Neural cell (in vitro differentiated cells): Measurements from ENCODE around the gene RAP1GAP2. TPM values are rescaled to one million over a fixed set of nuclear protein-coding genes. Genes with fewer than 3 reads are reported as not detected.

Source experiments
- H2AFZ ChIP-seq: fragments of 200-600, 300-800 bp; sonication (generic), shearing (Covaris generic); 2 replicates; pipeline ENCODE4 v1.6.0; 2014; ENCODE audit warnings: low read depth, mild to moderate bottlenecking, antibody characterized with exemption, low read length, moderate library complexity
- H3F3A ChIP-seq: fragments of 200-600 bp; shearing (Covaris generic); 2 replicates; pipeline ENCODE4 v1.6.1; 2016; ENCODE audit warnings: mild to moderate bottlenecking, moderate library complexity, mixed read lengths, antibody characterized with exemption, low read length; ENCODE audit not compliant: insufficient read depth, poor library complexity, severe bottlenecking
- H3K27ac ChIP-seq: fragments of 200-600, 300-800 bp; sonication (generic), shearing (Covaris generic); 2 replicates; pipeline ENCODE4 v1.5.1; 2014; ENCODE audit warnings: mild to moderate bottlenecking, low read length, moderate library complexity
- H3K27me3 ChIP-seq: fragments of 300-800, 200-600 bp; sonication (generic), shearing (Covaris generic); 2 replicates; pipeline ENCODE4 v1.6.0; 2014; ENCODE audit warnings: mild to moderate bottlenecking, low read depth, low read length, moderate library complexity; ENCODE audit not compliant: insufficient read depth
- H3K36me3 ChIP-seq: fragments of 300-800, 200-600 bp; sonication (generic), shearing (Covaris generic); 2 replicates; pipeline ENCODE4 v1.5.1; 2014; ENCODE audit warnings: mild to moderate bottlenecking, antibody characterized with exemption, low read length, moderate library complexity; ENCODE audit not compliant: insufficient read depth
- H3K4me2 ChIP-seq: fragments of 300-800, 200-600 bp; sonication (generic), shearing (Covaris generic); 2 replicates; pipeline ENCODE4 v1.6.0; 2014; ENCODE audit warnings: mild to moderate bottlenecking, low read length
- H3K4me3 ChIP-seq: fragments of 300-800, 200-600 bp; sonication (generic), shearing (Covaris generic); 2 replicates; pipeline ENCODE4 v1.5.1; 2014; ENCODE audit warnings: mild to moderate bottlenecking, low read length, moderate library complexity
- H3K79me2 ChIP-seq: fragments of 200-600 bp; shearing (Covaris generic); replicated peaks from 2 replicates; pipeline ENCODE4 v1.6.0; 2014; ENCODE audit warnings: mild to moderate bottlenecking, low read length, moderate library complexity; ENCODE audit not compliant: insufficient read depth
- H3K9ac ChIP-seq: fragments of 300-800, 200-600 bp; sonication (generic), shearing (Covaris generic); 2 replicates; pipeline ENCODE4 v1.6.1; 2016; ENCODE audit warnings: mild to moderate bottlenecking, low read length, mixed read lengths
- H3K9me2 ChIP-seq: fragments of 200-600 bp; shearing (Covaris generic); 2 replicates; pipeline ENCODE4 v1.6.1; 2016; ENCODE audit warnings: mild to moderate bottlenecking, low read length, mixed read lengths; ENCODE audit not compliant: insufficient read depth
- H3K9me3 ChIP-seq: fragments of 200-600, 300-800 bp; sonication (generic), shearing (Covaris generic); 2 replicates; pipeline ENCODE4 v1.6.1; 2016; ENCODE audit warnings: mild to moderate bottlenecking, mixed run types, low read length, moderate library complexity, mixed read lengths
- H4K20me1 ChIP-seq: fragments of 200-600 bp; shearing (Covaris generic); 2 replicates; pipeline ENCODE4 v1.6.1; 2016; ENCODE audit warnings: mild to moderate bottlenecking, mixed run types; ENCODE audit not compliant: insufficient read depth
- EP300 ChIP-seq: fragments of 450-650 bp; conservative IDR thresholded peaks from 2 replicates; pipeline ENCODE4 v1.6.1; 2014; ENCODE audit warnings: antibody characterized with exemption, mild to moderate bottlenecking, moderate library complexity; ENCODE audit not compliant: poor library complexity, severe bottlenecking
- EZH2 ChIP-seq: fragments of 200-600, 300-800 bp; shearing (Covaris generic), sonication (generic); IDR thresholded peaks from 2 replicates; pipeline ENCODE4 v1.6.1; 2014; ENCODE audit warnings: antibody characterized with exemption, low read length, borderline replicate concordance, mild to moderate bottlenecking; ENCODE audit not compliant: insufficient read depth, poor library complexity, severe bottlenecking
- MXI1 ChIP-seq: fragments of 450-650 bp; conservative IDR thresholded peaks from 2 replicates; pipeline ENCODE4 v1.6.1; 2014; ENCODE audit warnings: antibody characterized with exemption, mild to moderate bottlenecking; ENCODE audit not compliant: poor library complexity, severe bottlenecking
- POLR2AphosphoS5 ChIP-seq: IDR thresholded peaks from 2 replicates; pipeline ENCODE4 v1.6.1; 2012
- RAD21 ChIP-seq: fragments of 450-650 bp; conservative IDR thresholded peaks from 2 replicates; pipeline ENCODE4 v1.6.1; 2014; ENCODE audit warnings: antibody characterized with exemption, mild to moderate bottlenecking, moderate library complexity
- SMC3 ChIP-seq: fragments of 450-650 bp; conservative IDR thresholded peaks from 2 replicates; pipeline ENCODE4 v1.6.1; 2014; ENCODE audit warnings: antibody characterized with exemption, mild to moderate bottlenecking, moderate library complexity; ENCODE audit not compliant: poor library complexity
- TAF1 ChIP-seq: IDR thresholded peaks from 2 replicates; pipeline ENCODE4 v1.6.1; 2012; ENCODE audit warnings: low read depth
- polyA plus RNA-seq: library from polyadenylated mRNA; depleted of rRNA; stranded (reverse); fragments of >200 nt; gene quantifications from 2 replicates; pipeline ENCODE4 v1.2.3, GENCODE V29; 2014
- TF ChIP-seq, protein P1 (sequence below): fragments of 450-650 bp; IDR thresholded peaks from 2 replicates; pipeline ENCODE4 v1.5.1; 2014; ENCODE audit warnings: antibody characterized with exemption, mild to moderate bottlenecking, moderate library complexity; ENCODE audit not compliant: poor library complexity, severe bottlenecking
- TF ChIP-seq, protein P2 (sequence below): IDR thresholded peaks from 2 replicates; pipeline ENCODE4 v1.6.1; 2012; ENCODE audit warnings: borderline replicate concordance

RAP1GAP2 gene
- polyA plus RNA-seq, 1 donor from 2014 or later: 14.8 TPM

DNA sequence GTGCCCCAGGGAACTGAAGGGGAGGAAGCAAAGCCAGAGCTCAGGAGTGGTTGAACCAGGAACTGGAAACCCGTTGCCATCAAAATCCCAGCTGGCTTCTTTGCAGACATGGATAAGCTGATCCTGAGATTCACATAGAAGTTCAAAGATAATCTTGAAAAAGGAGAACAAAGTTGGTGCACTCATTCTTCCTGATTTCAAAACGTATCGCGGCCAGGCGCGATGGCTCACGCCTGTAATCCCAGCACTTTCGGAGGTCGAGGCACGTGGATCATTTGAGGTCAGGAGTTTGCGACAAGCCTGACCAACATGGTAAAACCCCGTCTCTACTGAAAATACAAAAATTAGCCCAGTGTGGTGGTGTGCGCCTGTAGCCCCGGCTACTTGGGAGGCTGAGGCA, 7.1 kb downstream of the RAP1GAP2 start:
- H3K27ac ChIP-seq: no peak overlapping the region
- TF ChIP-seq POLR2AphosphoS5 (no peak), RAD21 (no peak), SMC3 (no peak), MXI1 (no peak), EP300 (no peak), TAF1 (no peak), EZH2 (no peak)
- TF ChIP-seq, protein P1, sequence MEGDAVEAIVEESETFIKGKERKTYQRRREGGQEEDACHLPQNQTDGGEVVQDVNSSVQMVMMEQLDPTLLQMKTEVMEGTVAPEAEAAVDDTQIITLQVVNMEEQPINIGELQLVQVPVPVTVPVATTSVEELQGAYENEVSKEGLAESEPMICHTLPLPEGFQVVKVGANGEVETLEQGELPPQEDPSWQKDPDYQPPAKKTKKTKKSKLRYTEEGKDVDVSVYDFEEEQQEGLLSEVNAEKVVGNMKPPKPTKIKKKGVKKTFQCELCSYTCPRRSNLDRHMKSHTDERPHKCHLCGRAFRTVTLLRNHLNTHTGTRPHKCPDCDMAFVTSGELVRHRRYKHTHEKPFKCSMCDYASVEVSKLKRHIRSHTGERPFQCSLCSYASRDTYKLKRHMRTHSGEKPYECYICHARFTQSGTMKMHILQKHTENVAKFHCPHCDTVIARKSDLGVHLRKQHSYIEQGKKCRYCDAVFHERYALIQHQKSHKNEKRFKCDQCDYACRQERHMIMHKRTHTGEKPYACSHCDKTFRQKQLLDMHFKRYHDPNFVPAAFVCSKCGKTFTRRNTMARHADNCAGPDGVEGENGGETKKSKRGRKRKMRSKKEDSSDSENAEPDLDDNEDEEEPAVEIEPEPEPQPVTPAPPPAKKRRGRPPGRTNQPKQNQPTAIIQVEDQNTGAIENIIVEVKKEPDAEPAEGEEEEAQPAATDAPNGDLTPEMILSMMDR: no peak
- TF ChIP-seq, protein P2, sequence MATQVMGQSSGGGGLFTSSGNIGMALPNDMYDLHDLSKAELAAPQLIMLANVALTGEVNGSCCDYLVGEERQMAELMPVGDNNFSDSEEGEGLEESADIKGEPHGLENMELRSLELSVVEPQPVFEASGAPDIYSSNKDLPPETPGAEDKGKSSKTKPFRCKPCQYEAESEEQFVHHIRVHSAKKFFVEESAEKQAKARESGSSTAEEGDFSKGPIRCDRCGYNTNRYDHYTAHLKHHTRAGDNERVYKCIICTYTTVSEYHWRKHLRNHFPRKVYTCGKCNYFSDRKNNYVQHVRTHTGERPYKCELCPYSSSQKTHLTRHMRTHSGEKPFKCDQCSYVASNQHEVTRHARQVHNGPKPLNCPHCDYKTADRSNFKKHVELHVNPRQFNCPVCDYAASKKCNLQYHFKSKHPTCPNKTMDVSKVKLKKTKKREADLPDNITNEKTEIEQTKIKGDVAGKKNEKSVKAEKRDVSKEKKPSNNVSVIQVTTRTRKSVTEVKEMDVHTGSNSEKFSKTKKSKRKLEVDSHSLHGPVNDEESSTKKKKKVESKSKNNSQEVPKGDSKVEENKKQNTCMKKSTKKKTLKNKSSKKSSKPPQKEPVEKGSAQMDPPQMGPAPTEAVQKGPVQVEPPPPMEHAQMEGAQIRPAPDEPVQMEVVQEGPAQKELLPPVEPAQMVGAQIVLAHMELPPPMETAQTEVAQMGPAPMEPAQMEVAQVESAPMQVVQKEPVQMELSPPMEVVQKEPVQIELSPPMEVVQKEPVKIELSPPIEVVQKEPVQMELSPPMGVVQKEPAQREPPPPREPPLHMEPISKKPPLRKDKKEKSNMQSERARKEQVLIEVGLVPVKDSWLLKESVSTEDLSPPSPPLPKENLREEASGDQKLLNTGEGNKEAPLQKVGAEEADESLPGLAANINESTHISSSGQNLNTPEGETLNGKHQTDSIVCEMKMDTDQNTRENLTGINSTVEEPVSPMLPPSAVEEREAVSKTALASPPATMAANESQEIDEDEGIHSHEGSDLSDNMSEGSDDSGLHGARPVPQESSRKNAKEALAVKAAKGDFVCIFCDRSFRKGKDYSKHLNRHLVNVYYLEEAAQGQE: no peak
- no peaks in the 10 kb centered on the region for H4K20me1 ChIP-seq
- H2AFZ ChIP-seq: no peak overlapping the region
- H3K4me2 ChIP-seq: no peak overlapping the region
- H3K4me3 ChIP-seq: no peak overlapping the region
- H3K9me2 ChIP-seq: no peaks in the 10 kb centered on the region
- H3K9me3 ChIP-seq: no peaks in the 10 kb centered on the region
- H3K27me3 ChIP-seq: no peaks in the 10 kb centered on the region
- no peaks in the 10 kb centered on the region for H3F3A ChIP-seq
- no peak overlapping the region for H3K9ac ChIP-seq
- no peaks in the 10 kb centered on the region for H3K36me3 ChIP-seq
- no peaks in the 10 kb centered on the region for H3K79me2 ChIP-seq

DNA sequence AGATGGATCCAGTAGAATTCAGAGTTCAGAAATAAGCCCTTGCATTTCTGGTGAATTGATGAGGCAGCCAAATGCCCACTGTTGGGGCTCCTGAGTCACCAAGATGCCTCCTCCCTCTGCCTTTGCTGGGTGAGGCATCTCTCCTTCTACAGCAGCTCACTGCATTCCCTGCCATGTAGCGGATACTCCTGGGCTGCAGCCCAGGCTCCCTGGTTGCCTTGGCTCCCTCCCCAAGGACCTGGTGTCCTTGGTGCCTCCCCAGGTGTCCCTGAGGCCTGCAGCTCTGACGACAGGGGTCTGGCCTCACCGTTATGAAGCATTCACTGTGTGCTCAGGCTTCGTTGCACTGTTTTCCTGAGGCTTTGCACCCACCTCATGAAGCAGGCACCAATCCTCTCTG, 7.7 kb downstream of the RAP1GAP2 start:
- H3F3A ChIP-seq: no peaks in the 10 kb centered on the region
- no peaks in the 10 kb centered on the region for H4K20me1 ChIP-seq
- H3K9ac ChIP-seq: no peak overlapping the region
- no peak overlapping the region for H3K4me2 ChIP-seq
- no peaks in the 10 kb centered on the region for H3K27me3 ChIP-seq
- H3K36me3 ChIP-seq: no peaks in the 10 kb centered on the region
- H2AFZ ChIP-seq: no peak overlapping the region
- no peak for TF ChIP-seq EZH2
- TF ChIP-seq SMC3: no peak
- TF ChIP-seq MXI1: no peak
- TF ChIP-seq, protein P2: no peak
- no peak for TF ChIP-seq RAD21
- TF ChIP-seq TAF1: no peak
- no peak for TF ChIP-seq POLR2AphosphoS5
- TF ChIP-seq, protein P1: no peak
- TF ChIP-seq EP300: no peak
- H3K27ac ChIP-seq: no peak overlapping the region
- no peaks in the 10 kb centered on the region for H3K9me2 ChIP-seq
- H3K4me3 ChIP-seq: no peak overlapping the region
- H3K79me2 ChIP-seq: no peaks in the 10 kb centered on the region
- H3K9me3 ChIP-seq: no peaks in the 10 kb centered on the region
